ENCODE data around the gene RPLP2.

RPLP2 gene

DNA sequence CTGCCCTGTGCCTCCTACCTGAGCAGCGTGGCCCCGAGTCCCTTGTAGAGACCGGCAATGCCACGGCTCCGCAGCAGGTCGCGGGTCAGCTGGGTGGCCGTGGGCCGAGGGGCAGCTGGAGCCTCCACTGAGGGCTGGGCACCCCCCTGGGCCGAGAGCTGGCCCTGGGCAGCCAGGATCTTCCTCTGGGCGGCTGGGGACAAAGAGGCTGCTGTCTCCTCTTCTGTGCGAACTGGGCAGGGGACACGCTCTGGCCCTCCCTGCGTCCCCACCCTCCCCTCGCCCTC, 17.3 kb upstream of the RPLP2 start:
- no peak for DNase-seq

DNA sequence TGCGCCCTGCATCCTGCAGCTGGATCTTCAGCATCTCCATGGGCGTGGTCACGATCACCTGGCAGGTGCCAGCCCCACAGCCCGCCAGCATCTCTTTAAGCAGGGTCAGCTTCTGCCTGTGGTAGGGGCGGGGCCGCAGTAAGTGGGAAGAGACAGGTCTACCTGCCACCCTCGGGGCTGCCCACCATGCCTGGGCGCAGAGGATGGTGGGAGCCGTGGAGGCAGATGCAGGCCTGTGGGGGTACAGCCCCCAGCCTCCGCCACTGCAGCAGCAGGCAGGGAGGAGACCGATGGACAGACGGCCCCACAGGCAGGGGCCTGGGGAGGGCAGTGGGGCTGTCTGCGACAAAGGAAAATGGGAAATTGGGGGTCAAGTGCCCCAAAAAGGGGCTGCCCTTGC, 16.9 kb upstream of the RPLP2 start:
- no peak for DNase-seq

DNA sequence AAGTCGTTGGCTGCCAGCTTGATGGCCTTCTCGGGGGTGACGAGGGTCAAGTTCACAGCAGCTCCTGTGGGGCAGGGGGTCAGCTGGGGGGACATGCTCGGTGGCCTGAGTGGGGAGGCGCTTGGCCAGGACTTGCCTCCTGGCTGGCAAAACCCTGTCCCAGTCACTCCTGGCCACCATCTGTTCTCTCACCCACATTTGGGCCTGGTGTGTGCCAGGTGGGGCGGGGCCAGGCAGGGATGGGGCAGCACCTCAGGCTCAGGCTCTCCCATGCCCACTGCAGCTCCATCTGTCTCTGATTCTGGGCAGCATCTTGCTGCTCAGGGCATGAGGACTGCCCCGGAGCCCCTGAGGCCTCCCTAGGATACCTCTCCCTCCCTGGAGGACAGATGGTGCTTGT, 16.2 kb upstream of the RPLP2 start:
- no peak for DNase-seq

DNA sequence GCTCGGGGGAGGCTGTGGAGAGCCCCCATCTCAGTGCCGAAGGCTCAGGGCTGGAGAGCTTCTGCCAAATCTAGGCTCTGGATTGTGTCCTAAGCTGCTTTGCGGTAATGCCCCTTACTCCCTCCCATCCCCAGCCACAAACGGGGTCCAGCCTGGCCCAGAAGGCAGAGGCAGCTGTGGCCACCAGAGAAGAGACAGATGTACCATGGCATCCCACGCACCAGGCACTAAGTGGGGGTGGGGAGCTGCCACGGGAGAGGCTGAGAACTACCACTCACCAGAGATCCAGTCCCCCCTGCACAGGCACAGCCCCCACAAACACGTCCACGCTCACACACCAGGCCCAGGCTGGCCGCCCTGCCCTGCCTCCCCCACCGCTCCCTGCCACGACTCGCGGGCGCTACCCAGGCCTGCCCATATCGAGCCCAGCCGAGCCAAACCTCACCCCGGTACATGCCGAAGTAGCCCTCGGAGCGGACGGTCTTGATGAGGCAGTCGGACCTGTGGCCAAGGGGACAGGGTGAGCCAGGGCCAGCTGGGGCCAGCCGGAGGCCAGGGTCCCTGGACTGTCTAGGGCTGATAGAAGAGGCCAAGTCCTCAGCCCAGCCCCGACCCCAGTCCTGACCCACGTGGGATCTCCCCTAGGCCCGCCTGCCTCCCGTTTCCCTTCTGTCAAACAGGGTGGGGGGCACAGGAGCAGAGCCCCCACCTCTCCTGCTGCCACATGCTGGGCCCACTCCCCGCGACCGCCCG, 15.6 kb upstream of the RPLP2 start:
- DNase-seq = no peak

DNA sequence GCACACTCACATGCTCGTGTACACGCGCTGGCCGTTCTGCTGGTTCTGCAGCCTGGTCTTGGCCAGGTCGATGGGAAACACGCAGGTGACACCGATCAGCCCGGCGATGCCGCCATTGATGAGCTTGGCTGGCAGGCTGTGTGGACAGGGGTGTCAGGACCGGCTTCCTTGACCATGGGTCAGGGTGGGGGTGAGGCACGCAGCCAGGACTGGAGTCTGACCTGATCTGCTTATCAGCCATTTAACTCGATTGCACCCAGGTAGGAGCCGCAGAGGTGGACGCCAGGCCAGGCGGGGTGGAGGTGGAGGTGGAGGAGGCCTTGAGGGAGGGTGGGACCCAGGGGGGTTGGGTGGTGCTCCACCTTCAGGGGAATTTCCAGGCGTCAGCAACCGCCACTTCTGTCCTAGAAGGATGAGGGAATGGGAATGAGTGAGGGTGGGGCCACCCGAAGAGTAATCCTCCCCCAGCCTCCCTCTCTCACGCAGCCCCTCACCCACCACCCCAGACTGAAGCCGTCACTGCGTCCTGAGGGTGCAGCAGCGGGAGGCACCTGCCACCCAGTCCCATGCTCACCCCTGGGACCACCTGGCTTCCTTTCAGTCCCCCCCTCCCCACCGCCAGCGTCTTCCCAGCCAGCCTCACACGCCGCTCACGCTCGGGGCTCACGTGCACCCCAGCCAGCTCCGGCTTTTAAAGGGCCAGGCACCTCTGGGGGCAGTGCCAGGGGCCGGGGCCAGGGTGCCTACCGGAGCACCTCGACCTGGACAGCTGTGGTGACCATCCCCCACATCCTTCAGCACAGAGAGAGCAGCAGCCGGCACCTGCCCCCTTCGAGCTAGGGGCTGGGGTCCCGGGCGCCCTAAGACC, 14.8 kb upstream of the RPLP2 start:
- no peak for DNase-seq

DNA sequence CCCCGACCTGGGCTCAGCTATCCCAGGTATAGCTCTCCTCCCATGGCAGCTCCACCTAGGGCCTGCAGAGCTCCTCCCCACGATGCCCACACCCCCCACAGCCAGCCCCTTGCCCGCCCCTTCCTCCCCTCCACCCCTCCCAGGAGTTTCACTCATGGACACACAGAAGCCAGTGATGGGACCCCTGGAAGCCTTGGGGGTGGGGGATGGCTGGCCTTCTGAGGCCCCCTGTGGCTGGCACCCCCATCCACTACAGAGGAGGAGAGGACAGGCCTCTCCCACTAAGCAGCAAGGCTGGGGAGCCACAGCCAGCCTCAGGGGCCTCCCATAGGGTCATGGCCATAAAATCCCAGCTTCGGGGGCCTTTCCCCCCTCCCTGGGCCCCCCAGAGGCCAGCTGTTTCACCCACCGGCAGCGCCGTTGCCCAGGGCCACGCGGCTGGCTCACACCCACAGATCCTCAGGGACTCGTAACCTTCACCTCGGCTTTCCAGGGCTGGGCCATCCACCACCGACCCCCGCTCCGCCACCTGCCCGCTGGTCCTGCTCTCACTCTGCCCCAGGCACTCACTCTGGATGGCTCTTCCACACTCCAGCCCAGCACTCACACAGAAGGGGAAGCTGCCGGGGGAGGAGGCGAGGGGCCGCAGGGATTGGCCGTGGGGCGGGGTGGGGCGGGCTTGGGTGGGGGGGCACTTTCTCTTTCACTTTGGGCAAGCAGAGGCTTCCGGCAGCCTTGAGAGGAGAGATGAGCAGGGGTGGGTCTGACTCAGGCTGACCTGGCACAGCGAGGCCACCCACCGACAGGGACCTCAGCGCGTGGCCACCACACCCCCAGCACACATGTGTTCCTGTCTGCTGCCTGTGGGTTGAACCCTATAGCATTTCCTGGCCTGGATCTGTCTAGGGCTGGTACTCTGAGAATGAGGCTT, 13.9 kb upstream of the RPLP2 start:
- DNase-seq = peak; percentile 90

DNA sequence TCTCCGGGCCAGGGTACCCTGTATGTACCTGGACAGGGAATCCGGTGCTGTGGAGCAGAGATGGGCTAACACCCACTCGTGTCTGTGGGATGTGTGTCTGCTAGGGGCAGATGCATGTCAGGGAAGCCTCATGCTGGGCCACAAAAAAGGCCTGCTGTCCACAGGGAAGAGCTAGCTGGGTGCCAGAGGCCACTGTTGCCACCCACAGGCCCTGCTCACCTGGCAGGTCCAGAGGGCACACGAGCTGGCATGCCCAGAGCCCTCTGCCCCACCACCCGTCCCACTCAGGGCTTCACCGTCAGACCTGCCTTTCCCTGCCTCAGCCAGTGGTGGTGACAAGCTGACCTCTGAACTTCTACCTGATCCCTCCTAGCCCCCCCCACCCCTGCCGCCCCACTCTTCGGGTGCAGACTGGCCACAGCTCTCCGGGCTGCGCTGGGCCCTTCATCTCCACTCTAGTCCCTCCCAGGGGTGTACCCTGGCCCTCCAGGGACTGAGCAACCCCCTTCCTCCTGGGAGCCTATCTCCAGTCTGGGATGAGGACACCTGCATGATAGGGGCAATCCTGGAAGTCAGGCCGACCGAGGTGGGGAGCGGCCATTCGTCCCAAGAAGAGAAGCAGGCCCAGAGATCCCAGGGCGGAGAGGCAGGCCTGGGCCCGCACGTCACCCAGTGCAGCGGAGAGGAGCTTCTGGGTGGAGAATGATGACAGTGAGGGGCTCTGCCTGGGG, 13.0 kb upstream of the RPLP2 start:
- no peak for DNase-seq

DNA sequence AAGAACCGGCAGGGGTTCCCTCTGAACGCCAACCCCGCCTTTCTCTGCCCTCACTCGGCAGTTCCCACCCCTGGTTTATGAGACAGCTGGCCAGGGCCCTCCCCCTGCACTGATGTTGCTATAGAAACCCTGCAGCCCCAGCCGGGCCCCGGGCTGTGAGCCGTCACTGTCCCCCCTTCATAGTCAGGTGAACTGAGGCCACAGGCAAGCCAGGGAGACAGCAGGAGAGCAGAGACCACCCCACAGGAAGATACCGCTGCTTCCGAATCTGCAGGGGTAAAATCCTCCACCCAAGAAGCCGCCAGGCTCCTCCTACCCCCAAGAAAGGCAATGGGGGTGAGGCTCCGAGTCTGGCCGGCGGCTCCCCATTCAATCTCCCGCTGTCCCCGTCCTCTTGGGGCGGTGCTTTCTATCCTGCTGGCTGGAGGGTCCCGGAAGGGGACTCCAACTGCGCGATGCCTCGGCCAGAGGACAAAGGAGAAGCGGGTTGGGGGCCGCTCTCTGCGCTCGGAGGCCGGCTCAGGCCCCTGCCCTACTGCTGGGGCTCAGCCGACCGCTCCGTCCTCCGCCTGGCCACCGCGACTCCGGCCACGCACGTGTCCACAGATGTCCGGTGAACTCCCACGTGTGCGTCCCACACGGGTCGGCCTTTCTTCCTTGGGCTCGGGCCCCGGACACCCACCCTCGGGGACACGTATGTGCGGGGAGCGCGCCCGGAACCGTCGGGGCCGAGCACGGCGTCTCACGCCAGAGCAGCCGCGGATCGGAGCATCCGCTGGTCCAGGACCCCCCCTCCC, 12.3 kb upstream of the RPLP2 start:
- DNase-seq = peak; percentile 83

DNA sequence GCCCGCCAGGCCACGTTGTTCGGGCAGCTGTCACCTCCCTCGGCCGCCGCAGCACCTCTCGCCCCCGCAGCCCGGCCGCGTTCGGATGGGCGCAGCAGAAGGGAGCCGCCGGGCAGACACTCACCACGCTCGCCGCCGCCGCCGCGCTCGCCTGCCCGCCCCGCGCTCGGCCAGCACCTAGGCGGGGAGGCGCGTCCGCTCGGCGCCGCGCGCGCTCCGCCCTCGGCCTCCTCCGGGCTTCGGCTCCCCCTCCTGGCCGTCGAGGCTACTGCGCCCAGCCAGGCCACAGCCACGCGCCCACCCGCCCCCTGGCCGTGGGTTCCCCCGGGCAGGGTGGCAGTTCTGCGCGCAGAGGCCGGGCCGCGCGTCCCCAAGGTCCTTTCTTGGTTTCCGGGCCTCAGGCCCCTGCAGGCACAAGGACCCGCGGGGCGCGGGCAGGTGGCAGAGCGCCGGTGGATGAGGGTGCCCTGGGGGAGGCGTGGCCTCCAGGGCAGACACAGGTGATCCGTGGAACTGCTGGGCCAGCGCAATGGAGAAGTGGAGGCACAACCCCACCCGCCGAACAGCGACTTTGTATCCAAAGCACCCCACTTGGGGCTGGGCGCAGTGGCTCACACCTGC, 11.6 kb upstream of the RPLP2 start, which contains the start of gene SLC25A22:
TSS of gene SLC25A22 (minus strand) at position 189 of the 621 bp plus-strand sequence. CDS start 3,275 bp downstream, outside the sequence.
- DNase-seq = peak; percentile 88

DNA sequence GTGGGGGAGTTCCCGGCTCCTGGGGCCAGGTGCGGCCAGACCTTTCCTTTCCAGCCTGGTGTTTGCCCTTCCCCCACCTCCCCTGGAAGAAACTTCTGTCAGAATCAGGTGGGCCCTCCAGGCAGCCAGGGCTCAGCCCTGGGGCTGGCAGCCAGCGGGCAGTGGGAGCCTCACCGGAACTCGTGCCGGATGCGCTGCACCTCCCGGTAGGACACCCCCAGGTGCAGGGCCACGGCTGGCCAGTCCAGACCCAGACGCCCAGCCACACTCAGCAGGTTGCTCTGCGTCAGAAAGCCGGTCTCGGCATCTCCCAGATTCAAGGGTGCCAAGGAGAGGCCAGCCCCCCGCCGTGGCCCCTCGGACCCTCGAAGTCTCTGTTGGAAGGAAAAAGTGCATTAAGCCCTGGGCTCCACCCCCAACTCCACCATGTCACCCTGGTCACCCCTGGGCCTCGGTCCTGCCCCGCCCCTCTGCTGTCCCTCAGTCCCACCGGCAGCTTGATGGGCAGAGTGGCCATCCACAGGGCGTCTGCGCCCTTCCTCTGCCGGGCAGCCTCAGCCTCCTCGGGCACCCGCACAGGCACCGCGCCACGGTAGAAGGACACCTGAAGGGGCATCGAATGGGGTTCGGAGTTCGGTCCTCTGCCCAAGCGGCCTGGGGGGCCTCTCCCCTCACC, 10.0 kb upstream of the RPLP2 start:
- DNase-seq = no peak

DNA sequence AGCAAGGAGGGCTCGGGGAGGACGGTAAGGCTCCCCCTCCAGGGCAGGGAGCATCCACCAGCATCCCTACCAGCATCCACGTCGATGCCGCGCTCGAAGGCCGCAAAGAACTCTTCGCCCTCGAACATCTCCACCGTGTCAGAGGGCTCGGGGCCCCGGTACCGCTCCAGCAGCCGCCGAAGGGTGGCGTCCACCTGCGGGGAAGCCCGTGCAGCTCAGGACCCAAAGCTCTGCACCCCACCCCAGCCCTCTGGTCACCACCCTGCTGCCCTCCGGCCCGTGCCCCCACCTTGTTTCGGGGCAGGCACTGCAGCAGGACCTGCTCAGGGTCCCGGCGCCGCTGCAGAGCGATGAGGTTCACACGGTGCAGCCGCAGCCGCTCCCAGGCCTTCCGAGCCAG, 9.3 kb upstream of the RPLP2 start:
- no peak for DNase-seq

DNA sequence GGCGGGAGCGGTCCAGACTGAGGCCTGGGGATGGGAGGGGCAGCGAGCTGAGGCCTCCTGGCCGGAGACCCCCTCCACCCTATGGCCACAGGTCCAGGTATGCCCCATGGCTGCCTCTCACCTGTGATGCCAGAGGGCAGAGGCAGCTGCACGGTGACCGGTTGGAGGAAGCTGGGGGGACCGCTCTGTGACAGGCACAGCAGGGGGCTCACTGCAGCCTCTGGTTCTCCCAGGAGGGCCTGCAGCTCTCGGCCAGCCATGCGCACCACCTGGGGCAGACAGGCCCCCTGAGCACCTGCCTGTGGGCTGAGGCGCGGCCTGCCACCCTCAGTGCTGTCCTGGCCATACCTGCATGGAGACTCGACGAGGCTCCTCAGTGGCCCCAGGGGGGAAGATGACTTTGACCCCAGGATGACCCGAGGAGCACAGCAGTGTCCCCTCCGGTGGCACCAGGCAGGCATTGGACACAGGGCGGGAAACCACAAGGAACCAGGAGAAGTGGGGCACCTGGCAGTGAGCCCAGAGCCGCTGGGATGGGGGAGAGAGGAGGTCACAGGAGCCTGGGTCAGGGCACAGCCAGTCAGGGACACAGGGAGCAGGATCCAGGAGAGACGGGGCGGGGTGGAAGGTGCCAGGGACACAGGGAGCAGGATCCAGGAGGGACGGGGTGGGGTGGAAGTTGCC, 8.5 kb upstream of the RPLP2 start:
- no peak for DNase-seq

DNA sequence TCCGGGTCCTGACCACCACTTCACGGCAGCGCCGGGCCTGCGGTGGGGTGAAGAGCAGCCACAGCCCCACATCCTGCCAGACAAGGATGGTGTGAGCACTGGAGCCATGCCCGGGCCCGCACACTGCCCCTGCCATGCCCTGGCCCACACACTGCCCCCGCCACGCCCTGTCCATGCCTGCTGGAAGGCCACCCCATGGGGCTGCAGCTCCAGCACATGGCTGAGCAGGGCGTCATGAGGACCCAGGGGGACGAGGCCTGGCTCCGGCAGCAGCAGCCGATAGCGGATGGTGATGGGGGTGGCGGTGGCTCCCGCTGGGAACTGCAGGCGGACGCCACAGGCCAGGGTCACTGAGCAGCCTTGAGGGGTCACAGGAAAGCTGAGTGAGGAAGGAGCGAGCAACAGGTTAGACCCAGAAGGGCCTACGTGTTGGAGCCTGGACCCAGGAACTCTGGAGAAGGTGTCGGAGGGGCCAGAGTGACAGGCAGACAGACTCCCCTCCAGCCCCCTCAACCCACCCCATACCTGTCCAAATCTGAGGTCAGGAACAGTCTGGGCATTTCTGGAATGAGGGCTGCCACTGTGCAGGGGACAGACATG, 7.6 kb upstream of the RPLP2 start:
- no peak for DNase-seq

DNA sequence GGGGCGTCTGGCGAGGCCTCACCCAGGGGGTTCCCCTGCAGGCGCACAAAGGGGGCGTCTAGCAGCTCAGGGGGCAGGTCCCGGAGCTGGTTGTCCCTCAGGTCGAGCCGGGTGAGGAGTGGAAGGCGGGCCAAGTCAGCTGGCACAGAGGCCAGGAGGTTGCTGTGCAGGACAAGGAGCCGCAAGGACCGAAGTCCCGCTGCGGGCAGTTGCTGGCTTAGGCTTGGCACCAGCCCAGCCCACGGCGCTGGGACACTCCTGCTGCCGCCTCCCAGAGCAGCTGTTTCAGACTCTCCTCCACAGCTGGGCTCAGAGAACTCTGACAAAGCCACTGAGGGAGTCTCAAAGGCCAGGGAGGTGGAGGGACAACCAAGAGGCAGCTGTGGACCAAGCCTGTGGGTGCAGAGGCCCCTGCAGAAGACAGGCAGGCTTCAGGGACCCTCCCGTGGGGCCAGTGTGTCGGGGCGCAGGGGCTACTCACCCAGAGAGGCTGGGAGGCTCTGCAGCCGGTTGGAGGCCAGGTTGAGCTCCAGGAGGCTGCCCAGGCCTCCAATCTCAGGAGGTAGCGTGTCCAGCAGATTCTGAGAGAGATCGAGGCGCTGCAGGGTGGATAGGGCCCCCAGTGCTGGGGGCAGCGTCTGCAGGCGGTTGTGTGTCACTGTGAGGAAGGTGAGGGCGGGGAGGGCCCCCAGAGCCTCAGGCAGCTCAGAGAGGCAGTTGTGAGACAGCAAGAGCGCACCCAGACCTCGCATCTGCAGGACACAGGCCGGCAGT, 6.9 kb upstream of the RPLP2 start:
- no peak for DNase-seq

DNA sequence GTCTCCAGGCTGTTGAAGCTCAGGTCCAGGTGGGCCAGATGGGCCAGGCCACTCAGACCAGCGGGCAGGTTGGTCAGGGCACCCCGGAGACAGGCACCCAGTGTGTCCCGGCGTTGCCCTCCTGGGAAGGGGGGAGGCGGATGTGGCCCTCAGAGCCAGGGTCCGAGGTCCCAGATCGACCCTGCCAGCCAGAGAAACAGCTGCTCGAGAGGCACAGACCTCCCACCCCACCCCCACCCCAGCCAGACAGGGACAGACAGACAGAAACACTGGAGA, 6.4 kb upstream of the RPLP2 start:
- DNase-seq = no peak

DNA sequence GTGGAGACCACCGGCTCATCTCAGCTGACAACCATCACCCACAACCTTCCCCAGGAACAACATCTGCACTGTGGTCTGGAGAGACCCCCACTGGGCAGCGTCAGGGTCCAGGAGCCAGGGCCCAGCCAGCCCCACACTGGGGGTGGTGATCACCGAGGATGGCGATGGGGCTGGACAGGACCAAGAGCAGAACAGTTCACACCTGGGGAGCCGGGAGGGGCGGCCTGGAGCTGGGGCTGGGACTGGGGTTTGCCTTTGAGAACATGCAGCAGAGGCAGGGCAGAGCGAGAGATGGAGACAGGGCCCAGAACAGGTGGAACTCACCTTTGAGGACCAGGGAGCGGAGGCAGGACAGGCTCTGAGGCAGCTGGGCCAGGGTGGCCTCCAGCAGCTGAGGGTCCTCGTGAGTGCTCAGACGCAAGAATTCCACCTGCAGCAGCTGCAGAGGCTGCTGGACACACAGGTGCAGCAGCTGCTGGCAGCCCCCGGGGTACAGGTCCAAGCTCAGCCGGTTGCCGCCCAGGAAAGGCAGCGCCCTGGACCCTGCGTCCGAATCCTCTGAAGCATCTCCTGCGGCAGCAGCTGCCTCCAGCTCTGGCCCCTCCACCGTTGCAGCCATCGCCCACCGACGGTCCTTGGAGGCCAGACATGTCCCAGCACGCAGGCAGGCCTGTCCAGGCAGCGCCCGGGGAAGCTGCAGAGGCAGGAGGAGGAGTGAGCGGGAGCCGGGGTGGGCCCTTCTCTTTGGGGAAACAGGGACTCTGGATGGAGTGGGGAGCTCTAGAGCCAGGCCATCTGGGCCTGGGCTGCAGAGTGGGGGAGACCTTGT, 5.8 kb upstream of the RPLP2 start:
- DNase-seq = no peak

DNA sequence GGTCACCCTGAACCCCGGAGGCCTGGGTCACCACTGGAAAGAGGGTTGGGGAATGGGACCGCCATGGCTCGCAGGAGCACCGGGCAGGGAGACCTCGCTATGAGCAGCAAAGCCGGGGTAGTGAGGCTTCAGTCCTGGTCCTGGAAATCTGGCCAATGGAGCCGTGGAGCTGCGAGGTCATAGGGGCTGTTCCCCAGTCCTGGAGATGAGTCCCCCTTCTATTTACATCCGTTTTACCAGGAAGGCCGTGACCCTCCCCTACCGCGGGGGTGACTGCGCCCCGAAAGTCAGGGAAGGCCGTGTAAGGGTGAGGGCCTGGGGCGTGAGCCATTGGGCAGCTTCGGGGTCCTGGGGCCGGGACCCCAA, 5.2 kb upstream of the RPLP2 start:
- DNase-seq = no peak

All from activated CD4-positive, alpha-beta T cell treated with anti-CD3 and anti-CD28 coated beads for 48 hours (primary cell).